Measurements from ENCODE around the gene STC2.

STC2 gene

GRCh38 chr5:173310218-173310769 lies 17.9 kb downstream of the STC2 start:
- Histone ChIP-seq H3K4me3 (ENCODE audit: low read depth in 1 of 2, low read length in 1 of 2) (no peak overlapping the region), H3K27me3 (peaks cover 80% of the 10 kb centered on the region), H3K27ac (no peak overlapping the region)

GRCh38 chr5:173309731-173310130 lies 18.5 kb downstream of the STC2 start:
- no peak for TF ChIP-seq CTCF (IDR thresholded peaks at IDR 0.05)
- Histone ChIP-seq H3K9me3 (no peaks in the 10 kb centered on the region), H3K4me1 (ENCODE audit: control insufficient read depth in 1 of 2, insufficient read depth in 1 of 2, low read depth in 1 of 2, low read length in 1 of 2) (no peaks in the 10 kb centered on the region), H3K27me3 (peaks cover 80% of the 10 kb centered on the region), H3K27ac (no peak overlapping the region), H3K36me3 (no peaks in the 10 kb centered on the region), H3K4me3 (ENCODE audit: low read depth in 1 of 2, low read length in 1 of 2) (no peak overlapping the region)

More at GRCh38 chr5:173310218-173310769, 17.9 kb downstream of the STC2 start:
- Histone ChIP-seq H3K36me3 (no peaks in the 10 kb centered on the region), H3K4me1 (ENCODE audit: control insufficient read depth in 1 of 2, insufficient read depth in 1 of 2, low read depth in 1 of 2, low read length in 1 of 2) (no peaks in the 10 kb centered on the region), H3K9me3 (no peaks in the 10 kb centered on the region)
- TF ChIP-seq CTCF (IDR thresholded peaks at IDR 0.05) = no peak

GRCh38 chr5:173308226-173308625 lies 20.0 kb downstream of the STC2 start:
- H3K4me3 ChIP-seq (ENCODE audit: low read depth in 1 of 2, low read length in 1 of 2) = no peak overlapping the region
- H3K9me3 ChIP-seq = no peaks in the 10 kb centered on the region
- H3K27me3 ChIP-seq = peaks cover 80% of the 10 kb centered on the region
- H3K36me3 ChIP-seq = no peaks in the 10 kb centered on the region
- H3K27ac ChIP-seq = no peak overlapping the region
- no peak for TF ChIP-seq CTCF (IDR thresholded peaks at IDR 0.05)
- H3K4me1 ChIP-seq (ENCODE audit: control insufficient read depth in 1 of 2, insufficient read depth in 1 of 2, low read depth in 1 of 2, low read length in 1 of 2) = no peaks in the 10 kb centered on the region

GRCh38 chr5:173307695-173308094 lies 20.5 kb downstream of the STC2 start:
- no peak for TF ChIP-seq CTCF (IDR thresholded peaks at IDR 0.05)
- Histone ChIP-seq H3K27ac (no peak overlapping the region), H3K4me1 (ENCODE audit: control insufficient read depth in 1 of 2, insufficient read depth in 1 of 2, low read depth in 1 of 2, low read length in 1 of 2) (no peaks in the 10 kb centered on the region), H3K9me3 (no peaks in the 10 kb centered on the region), H3K4me3 (ENCODE audit: low read depth in 1 of 2, low read length in 1 of 2) (no peak overlapping the region), H3K36me3 (no peaks in the 10 kb centered on the region), H3K27me3 (peaks cover 79% of the 10 kb centered on the region)

GRCh38 chr5:173306695-173307094 lies 21.5 kb downstream of the STC2 start:
- H3K27ac ChIP-seq = no peak overlapping the region
- peaks cover 79% of the 10 kb centered on the region for H3K27me3 ChIP-seq

More at GRCh38 chr5:173306695-173307094, 21.5 kb downstream of the STC2 start:
- Histone ChIP-seq H3K4me3 (ENCODE audit: low read depth in 1 of 2, low read length in 1 of 2) (no peak overlapping the region), H3K9me3 (no peaks in the 10 kb centered on the region), H3K36me3 (no peaks in the 10 kb centered on the region), H3K4me1 (ENCODE audit: control insufficient read depth in 1 of 2, insufficient read depth in 1 of 2, low read depth in 1 of 2, low read length in 1 of 2) (no peaks in the 10 kb centered on the region)
- TF ChIP-seq CTCF (IDR thresholded peaks at IDR 0.05) = no peak
